Hippocampal formation (tissue), 2 donors: ENCODE results near the gene GRAP.

Experiments
- DNase-seq, 2 donors: peaks; one replicate each; lab custom pipeline; 2025; lab: John Stamatoyannopoulos, UW

GRAP gene

GRCh38 chr17:18984273-18985114, 62.3 kb downstream of the GRAP start:
- DNase-seq: no peak

DNA sequence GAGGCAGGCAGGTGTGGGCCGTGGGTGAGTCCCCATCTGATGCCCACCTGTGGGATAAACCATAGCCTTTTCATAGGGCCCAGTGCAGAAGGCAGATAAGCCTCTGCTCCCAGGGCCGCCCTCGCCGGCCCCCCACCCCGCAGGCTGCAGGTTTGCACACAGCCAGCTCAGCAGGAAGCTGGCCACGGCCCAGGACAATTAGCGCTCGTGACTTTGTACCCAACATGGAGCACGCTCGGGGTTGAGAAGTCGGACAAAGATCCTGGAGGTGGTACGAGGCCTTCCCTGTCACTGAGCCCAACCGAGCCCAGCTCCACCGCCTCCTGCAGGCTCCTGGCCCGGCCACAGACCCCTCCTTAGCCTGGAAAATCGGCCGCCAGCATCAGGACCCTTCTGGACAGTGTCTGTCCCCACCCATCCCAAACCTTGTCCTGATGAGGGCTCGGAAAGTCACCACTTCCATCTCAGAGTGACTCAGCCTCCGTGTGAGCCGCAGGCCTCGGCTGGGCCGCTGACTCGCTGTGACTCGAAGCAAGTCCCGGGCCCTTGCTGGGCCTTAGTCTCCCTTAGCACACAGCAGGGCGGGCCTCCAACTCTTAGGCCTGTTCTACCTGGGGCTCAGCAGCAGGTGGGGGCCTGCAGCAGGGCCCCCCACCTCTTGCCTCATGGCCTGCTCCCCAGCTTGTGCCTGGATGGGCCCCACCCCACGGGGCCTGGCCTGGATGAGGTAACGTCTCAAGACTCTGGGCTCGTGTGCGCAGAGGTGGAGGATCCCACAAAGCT, 64.9 kb downstream of the GRAP start:
- no peak for DNase-seq

DNA sequence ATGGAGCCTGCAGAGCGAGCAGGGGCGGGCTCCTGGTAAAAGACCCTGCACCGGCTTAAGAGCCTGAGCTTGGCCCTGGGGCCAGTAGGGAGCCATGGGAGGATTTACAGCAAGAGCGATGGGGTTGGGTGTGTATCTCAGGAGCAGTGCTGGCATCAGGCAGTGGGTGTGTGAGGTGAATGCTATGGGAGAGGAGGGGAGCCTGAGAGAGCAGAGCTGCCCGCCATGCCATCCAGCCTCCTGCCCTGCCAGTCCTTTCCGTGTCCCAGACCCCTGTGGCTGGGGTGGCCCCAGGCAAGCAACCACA, 65.5 kb downstream of the GRAP start:
- no peak for DNase-seq

DNA sequence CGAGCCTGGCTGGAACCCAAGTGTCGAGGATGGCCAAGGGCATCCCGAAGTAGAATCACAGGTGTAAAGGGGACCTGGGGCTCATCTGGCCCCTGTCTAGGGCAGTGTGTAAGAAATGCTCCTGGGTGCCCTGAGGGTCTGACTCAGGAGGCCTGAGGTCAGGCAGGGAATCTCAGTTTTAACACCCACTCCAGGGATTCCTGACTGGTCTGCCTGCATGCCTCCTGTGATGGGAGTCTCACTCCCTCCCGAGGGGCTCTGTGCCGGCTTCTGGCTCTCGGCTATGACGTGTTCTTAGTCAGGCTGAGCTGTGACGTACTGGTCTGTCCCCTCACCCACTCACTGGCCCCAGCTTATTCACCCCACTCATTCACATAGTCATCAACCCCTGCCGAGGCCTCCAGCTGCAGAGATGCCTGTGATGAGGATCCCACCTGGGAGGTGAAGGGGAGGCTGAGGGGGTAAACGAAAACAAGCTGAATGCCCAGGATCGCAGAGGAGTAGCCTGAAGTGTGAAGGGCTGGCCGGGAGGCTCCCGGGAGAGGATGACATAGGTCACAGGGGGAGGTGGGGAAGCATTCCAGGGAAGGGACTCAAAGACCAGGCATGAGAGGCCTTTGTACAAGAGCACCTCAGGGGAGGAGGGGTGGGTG, 65.9 kb downstream of the GRAP start:
- no peak for DNase-seq

- no peak for DNase-seq
These were observed 68.1 kb downstream of the GRAP start for GRCh38 chr17:18978655-18979054.

DNA sequence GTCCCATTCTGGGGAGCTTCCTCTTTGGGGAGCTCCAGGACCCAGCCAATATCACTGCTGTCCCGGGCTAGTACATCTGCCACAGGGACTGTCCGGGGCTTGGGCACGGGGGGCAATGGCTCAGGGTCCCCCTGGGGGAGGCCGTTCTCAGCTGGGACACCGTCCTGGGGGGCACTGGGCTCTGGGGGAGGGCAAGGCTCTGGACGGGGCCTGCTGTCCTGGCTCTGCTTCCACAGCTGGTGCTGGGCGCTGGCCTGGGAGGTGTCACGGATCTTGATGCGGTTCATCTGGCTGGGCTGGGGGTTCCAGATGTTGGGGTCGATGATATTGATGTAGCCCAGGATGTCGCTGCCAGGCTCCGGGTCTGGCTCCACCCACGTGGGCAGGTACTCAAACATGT, 68.7 kb downstream of the GRAP start:
- no peak for DNase-seq

GRCh38 chr17:18977646-18978045, 69.1 kb downstream of the GRAP start:
- DNase-seq: no peak

DNA sequence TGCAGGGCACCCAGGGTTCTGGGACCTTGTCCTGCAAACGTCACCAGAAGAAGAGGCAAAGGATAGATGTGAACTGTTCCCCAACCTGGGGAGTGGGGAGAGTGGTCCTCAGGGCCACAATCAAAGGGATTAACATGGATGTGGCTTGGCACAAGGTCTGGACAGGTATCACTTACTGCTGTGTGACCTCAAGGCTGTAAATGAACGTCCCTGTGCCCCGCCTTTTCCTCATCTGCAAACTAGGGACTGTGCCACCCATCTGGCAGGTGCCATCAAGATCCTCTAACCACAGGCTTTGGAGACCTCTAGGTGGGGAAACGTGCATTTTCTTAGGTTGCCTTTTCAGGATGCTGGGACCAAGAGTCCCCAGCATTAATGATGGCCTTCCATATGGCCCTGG, 69.7 kb downstream of the GRAP start:
- DNase-seq: no peak

- DNase-seq: no peak
These were observed 70.6 kb downstream of the GRAP start for GRCh38 chr17:18976201-18976600.

DNA sequence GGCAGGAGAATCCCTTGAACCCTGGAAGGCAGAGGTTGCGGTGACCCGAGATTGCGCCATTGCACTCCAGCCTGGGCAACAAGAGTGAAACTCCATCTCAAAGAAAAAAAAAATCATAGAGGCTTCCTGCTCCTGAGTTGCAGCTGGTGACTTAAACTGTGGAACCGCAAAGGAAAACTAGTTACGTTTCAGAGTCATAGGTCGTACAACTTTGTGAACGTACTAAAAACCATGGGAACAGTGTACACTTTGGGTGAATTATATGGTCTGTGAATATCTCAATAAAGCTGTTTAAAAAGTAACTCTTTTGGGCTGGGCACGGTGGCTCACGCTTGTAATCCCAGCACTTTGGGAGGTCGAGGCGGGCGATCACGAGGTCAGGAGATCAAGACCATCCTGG, 71.2 kb downstream of the GRAP start:
- DNase-seq: no peak

DNA sequence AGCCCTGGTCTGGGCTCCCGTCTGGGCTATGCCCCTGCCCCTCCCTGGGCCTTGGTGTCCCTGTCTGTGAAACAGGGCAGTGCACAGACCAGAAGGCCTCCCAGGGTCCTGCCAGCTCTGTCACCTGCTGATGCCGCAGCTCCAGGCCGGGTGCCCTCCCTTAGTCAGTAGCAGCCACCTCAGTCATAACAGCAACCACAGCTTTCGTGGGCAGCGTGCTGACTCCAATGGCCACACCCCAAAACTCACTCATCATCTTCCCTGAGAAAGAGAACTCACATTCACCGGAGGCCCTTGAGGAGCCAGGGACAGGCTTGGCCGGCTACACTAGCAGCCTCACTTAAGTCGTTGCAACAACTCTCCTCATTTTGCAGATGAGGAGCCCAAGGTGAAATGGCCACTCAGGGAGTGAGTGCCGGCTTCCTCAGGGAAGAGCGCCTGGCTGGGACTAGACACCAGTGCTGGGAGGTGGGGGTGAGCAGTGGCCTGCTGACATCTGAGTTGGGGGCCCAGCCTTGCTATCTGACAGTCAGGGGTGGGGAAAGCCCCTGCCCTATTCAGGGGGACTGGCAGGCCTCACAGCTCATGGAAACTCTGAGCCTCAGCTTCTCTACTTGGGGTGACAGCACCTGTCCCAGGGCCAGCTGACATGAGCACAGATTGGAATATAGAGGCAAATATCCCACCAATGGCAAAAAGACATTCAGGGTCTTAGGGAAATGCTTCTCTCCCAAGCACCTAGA, 72.2 kb downstream of the GRAP start:
- DNase-seq: no peak

GRCh38 chr17:18971801-18972200, 75.0 kb downstream of the GRAP start:
- DNase-seq: no peak
